MCF 10A (cell line): ENCODE data around the gene TLCD1. TPM values are rescaled to one million over a fixed set of nuclear protein-coding genes. Genes with fewer than 3 reads are reported as not detected.
"Not testable (repeated sequence)": the region's sequence is repeated elsewhere in the genome, so short reads cannot be mapped to it uniquely, and the experiment has no call there.

Experiments
- BruUV-seq: library from RNA; stranded (reverse); fragments of 400-500 nt; replicated peaks from 2 replicates; lab custom pipeline; 2021; lab: Mats Ljungman, UMichigan
- CTCF ChIA-PET: fragments of 300-600 bp; sonication (Branson Sonifier 250); formaldehyde crosslinking; extraction: SDS; loops from one replicate; lab custom pipeline; 2021; ENCODE audit warnings: antibody characterized with exemption, inconsistent platforms; lab: Yijun Ruan, JAX
- POLR2A ChIA-PET: fragments of 300-600, 350-650 bp; sonication (Branson Sonifier 250); formaldehyde crosslinking; extraction: SDS; loops from one replicate; lab custom pipeline; 2020; ENCODE audit warnings: antibody characterized with exemption, inconsistent platforms; lab: Yijun Ruan, JAX
- DNase-seq: peaks from one replicate; pipeline ENCODE4 v3.0.0-alpha.2; 2018; ENCODE audit not compliant: unreplicated experiment
- H3K27ac Mint-ChIP-seq: one replicate; pipeline ENCODE4 v1.8.0; 2022; ENCODE audit warnings: mild to moderate bottlenecking, low read depth, mixed read lengths; ENCODE audit not compliant: unreplicated experiment
- H3K27me3 Mint-ChIP-seq: one replicate; pipeline ENCODE4 v1.8.0; 2022; ENCODE audit warnings: mixed read lengths; ENCODE audit not compliant: insufficient read depth, unreplicated experiment
- H3K36me3 Mint-ChIP-seq: one replicate; pipeline ENCODE4 v1.8.0; 2022; ENCODE audit warnings: mild to moderate bottlenecking, moderate library complexity, mixed read lengths; ENCODE audit not compliant: insufficient read depth, unreplicated experiment
- H3K4me1 Mint-ChIP-seq: one replicate; pipeline ENCODE4 v1.8.0; 2022; ENCODE audit warnings: mixed read lengths; ENCODE audit not compliant: insufficient read depth, unreplicated experiment
- H3K4me3 Mint-ChIP-seq: one replicate; pipeline ENCODE4 v1.8.0; 2022; ENCODE audit warnings: mild to moderate bottlenecking, moderate library complexity, mixed read lengths; ENCODE audit not compliant: unreplicated experiment
- H3K9me3 Mint-ChIP-seq: one replicate; pipeline ENCODE4 v1.8.0; 2022; ENCODE audit warnings: mixed read lengths; ENCODE audit not compliant: unreplicated experiment
- intact Hi-C: fragments of 100-400 bp; cut with micrococcal nuclease; formaldehyde crosslinking; loops from 2 replicates; pipeline ENCODE4 v1.14.1; 2022
- total RNA-seq: library from RNA; stranded (reverse); gene quantifications from 2 replicates; pipeline ENCODE4 v1.2.3, GENCODE V29; 2022
- TF ChIP-seq, protein P1 (sequence below): fragments of 200-600 bp; IDR thresholded peaks from one replicate; pipeline ENCODE4 v1.8.0; 2022; ENCODE audit warnings: antibody characterized with exemption, mild to moderate bottlenecking; ENCODE audit not compliant: unreplicated experiment

The TLCD1 gene
- total RNA-seq, 1 experiment from 2014 or later, result 18.7 TPM

DNA sequence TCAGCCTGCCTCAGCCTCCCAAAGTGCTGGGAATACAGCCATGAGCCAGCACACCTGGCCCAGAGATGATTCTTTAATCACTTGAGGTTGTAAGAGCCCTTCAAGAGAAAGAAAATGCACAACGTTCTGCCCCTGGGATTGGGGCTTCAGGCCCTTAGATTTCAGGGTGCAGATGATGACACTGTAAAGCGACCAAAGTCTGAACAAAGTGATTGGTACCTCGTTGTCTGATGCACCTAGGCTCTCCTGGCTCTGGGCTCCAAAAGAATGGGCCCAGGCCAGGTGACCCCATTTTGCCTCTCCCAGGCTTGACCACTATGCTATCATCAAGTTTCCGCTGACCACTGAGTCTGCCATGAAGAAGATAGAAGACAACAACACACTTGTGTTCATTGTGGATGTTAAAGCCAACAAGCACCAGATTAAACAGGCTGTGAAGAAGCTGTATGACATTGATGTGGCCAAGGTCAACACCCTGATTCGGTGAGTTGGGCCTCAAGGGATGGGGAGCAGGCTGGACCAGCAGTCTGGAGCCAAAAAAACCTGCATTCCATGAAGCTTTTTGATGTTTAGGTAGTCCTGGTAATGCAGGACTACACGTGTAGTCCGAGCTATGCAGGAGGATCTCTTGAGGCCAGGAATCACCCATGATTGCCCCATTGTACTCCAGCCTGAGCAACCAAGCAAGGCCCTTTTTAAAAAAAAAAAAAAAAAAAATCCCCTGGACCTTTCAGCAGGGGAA lies 3.4 kb downstream of the TLCD1 start:
- CTCF ChIA-PET, result interaction anchor here (0.6 to 9.2 kb wide), 3 partner anchors 25 to 1389 kb away, joined by 3 to 365 read pairs (median 4); partner anchors contain the start of gene TRAF4
- Mint-ChIP-seq H3K9me3 (no peaks in the 10 kb centered on the region), H3K36me3 (peaks cover 81% of the 10 kb centered on the region), H3K27ac (no peak overlapping the region), H3K4me3 (peak overlapping the region; percentile 91), H3K4me1 (peaks cover 30% of the 10 kb centered on the region), H3K27me3 (no peaks in the 10 kb centered on the region)
- TF ChIP-seq, protein P1, sequence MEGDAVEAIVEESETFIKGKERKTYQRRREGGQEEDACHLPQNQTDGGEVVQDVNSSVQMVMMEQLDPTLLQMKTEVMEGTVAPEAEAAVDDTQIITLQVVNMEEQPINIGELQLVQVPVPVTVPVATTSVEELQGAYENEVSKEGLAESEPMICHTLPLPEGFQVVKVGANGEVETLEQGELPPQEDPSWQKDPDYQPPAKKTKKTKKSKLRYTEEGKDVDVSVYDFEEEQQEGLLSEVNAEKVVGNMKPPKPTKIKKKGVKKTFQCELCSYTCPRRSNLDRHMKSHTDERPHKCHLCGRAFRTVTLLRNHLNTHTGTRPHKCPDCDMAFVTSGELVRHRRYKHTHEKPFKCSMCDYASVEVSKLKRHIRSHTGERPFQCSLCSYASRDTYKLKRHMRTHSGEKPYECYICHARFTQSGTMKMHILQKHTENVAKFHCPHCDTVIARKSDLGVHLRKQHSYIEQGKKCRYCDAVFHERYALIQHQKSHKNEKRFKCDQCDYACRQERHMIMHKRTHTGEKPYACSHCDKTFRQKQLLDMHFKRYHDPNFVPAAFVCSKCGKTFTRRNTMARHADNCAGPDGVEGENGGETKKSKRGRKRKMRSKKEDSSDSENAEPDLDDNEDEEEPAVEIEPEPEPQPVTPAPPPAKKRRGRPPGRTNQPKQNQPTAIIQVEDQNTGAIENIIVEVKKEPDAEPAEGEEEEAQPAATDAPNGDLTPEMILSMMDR, result no peak
- BruUV-seq, result no TSS peak
- POLR2A ChIA-PET, result interaction anchor here (0.7 to 18.0 kb wide), 10 partner anchors 24 to 228 kb away, joined by 3 to 1135 read pairs (median 14); partner anchors contain the start of genes BLTP2, PHF12, SDF2 and SUPT6H
- DNase-seq, result no peak
- intact Hi-C loops, result no loop called here

DNA sequence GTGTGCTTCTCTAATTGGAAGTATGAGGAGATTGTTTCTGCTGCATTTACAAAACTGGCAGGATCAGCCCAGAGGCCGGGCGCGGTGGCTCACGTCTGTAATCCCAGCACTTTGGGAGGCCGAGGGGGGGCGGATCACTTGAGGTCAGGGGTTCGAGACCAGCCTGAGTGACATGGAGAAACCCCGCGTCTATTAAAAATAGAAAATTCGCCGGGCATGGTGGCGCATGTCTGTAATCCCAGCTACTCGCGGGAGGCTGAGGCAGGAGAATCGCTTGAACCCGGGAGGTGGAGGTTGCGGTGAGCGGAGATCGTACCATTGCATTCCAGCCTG lies 5.1 kb downstream of the TLCD1 start:
- BruUV-seq, intact Hi-C loops, H3K9me3 Mint-ChIP-seq, H3K27me3 Mint-ChIP-seq, DNase-seq: not testable (repeated sequence)
- H3K36me3 Mint-ChIP-seq, result peaks cover 69% of the 10 kb centered on the region
- peak overlapping the region; percentile 97 for H3K27ac Mint-ChIP-seq
- peaks cover 26% of the 10 kb centered on the region for H3K4me1 Mint-ChIP-seq
- POLR2A ChIA-PET, result interaction anchor here (0.6 to 18.0 kb wide), 14 partner anchors 10 to 672 kb away, joined by 3 to 1135 read pairs (median 12); partner anchors contain the start of genes BLTP2, FLOT2, PHF12 and PIGS
- peak overlapping the region; percentile 91 for H3K4me3 Mint-ChIP-seq
- CTCF ChIA-PET, result interaction anchor here (0.6 to 9.2 kb wide), 6 partner anchors 22 to 231 kb away, joined by 3 to 365 read pairs (median 4); partner anchors contain the start of gene TRAF4

DNA sequence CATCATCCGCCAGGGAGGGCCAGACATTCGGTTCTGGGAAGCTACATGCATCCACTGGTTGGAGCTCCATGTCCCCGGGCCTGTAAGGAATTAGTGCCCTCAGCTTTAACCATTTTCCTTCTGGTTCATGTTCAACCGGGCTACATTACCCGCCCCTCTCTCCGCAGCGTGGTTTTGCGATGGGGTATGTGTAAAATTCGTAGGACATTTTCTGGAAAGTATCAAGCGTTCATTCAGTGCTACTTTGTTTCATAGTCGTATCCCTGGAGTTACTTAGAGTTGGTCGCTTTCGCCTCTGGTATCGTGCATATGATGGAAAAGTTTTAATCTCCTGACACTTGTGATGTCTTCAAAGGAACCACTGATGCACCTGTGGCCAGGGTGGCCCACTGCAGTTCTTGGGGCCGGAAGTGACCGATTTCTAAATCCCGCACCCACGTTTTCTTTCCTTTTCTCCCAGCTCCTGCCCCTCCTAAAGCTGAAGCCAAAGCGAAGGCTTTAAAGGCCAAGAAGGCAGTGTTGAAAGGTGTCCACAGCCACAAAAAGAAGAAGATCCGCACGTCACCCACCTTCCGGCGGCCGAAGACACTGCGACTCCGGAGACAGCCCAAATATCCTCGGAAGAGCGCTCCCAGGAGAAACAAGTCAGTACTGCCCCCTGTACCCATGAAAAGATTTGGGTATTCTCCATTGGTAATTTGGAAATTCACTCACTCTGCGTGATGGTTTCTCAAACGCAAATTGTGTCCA lies 5.6 kb downstream of the TLCD1 start:
- H3K9me3 Mint-ChIP-seq, result no peaks in the 10 kb centered on the region
- CTCF ChIA-PET, result interaction anchor here (0.7 to 9.2 kb wide), 7 partner anchors 21 to 86 kb away, joined by 3 to 365 read pairs (median 4); partner anchors contain the start of gene TRAF4
- H3K4me1 Mint-ChIP-seq, result peaks cover 32% of the 10 kb centered on the region
- peak overlapping the region; percentile 97 for H3K27ac Mint-ChIP-seq
- no peak for DNase-seq
- no peaks in the 10 kb centered on the region for H3K27me3 Mint-ChIP-seq
- peak overlapping the region; percentile 91 for H3K4me3 Mint-ChIP-seq
- POLR2A ChIA-PET, result interaction anchor here (0.6 to 18.0 kb wide), 29 partner anchors 8 to 673 kb away, joined by 3 to 1135 read pairs (median 7); partner anchors contain the start of genes BLTP2, FAM222B, FLOT2 and NEK8
- TSS peak; percentile 79 for BruUV-seq
- H3K36me3 Mint-ChIP-seq, result peaks cover 65% of the 10 kb centered on the region
- TF ChIP-seq, protein P1, result no peak
- intact Hi-C loops, result no loop called here

DNA sequence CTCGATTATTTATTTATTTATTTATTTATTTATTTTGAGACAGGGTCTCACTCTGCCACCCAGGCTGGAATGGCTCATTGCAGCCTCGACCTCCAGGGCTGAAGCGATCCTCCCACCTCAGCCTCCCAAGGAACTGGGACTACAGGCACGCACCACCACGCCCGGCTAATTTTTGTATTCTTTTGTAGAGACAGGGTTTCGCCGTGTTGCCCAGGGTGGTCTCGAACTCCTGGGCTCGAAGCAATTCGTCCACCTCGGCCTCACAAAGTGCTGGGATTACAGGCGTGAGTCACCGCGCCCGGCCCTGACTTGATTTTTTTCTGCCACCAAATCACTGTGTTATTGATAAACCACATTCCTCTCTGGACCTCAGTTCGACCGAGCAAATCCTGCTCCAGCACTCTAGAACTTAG lies 7.0 kb downstream of the TLCD1 start:
- Mint-ChIP-seq H3K4me3 (peak overlapping the region; percentile 91), H3K9me3 (no peaks in the 10 kb centered on the region), H3K27me3 (no peaks in the 10 kb centered on the region), H3K4me1 (peaks cover 31% of the 10 kb centered on the region), H3K27ac (peak overlapping the region; percentile 97), H3K36me3 (peaks cover 65% of the 10 kb centered on the region)
- TF ChIP-seq, protein P1, result no peak
- intact Hi-C loops, result loop anchor here (2.0 kb wide), 1 partner anchor 72 kb away; no protein-coding TSS in a partner anchor
- POLR2A ChIA-PET, result interaction anchor here (0.6 to 18.0 kb wide), 30 partner anchors 8 to 460 kb away, joined by 3 to 1135 read pairs (median 6); partner anchors contain the start of genes BLTP2, DHRS13, FAM222B and FLOT2
- DNase-seq, result no peak
- CTCF ChIA-PET, result interaction anchor here (0.7 to 1.4 kb wide), 5 partner anchors 30 to 393 kb away, joined by 3 to 8 read pairs (median 3); no protein-coding TSS in a partner anchor
- BruUV-seq, result no TSS peak
